ENCODE data around the gene OR2V1.

Gene OR2V1

DNA sequence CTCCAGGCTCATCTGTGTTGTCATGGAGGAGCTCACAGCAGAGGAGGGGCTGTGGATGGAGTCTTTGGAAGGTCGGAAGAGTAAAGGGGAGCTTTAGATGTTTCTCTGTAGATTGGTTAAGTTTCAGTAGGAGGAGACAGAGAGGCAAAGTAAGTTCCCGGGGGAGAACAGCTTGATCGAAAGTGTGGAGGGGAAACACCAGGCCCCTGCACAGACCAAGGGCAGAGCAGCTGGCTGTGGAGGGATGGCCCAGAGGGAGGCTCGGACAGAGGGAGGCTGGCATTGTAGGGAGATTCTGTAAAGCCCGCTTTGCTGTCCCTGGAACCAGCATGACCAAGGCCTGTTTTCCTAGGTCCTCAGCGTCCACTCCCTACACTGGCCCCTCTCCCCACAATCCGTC is 11.1 kb upstream of the OR2V1 start:
- TF ChIP-seq, protein P1, sequence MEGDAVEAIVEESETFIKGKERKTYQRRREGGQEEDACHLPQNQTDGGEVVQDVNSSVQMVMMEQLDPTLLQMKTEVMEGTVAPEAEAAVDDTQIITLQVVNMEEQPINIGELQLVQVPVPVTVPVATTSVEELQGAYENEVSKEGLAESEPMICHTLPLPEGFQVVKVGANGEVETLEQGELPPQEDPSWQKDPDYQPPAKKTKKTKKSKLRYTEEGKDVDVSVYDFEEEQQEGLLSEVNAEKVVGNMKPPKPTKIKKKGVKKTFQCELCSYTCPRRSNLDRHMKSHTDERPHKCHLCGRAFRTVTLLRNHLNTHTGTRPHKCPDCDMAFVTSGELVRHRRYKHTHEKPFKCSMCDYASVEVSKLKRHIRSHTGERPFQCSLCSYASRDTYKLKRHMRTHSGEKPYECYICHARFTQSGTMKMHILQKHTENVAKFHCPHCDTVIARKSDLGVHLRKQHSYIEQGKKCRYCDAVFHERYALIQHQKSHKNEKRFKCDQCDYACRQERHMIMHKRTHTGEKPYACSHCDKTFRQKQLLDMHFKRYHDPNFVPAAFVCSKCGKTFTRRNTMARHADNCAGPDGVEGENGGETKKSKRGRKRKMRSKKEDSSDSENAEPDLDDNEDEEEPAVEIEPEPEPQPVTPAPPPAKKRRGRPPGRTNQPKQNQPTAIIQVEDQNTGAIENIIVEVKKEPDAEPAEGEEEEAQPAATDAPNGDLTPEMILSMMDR (IDR thresholded peaks at IDR 0.05; ENCODE audit: extremely low read depth, missing control alignments) = no peak
- no peak for DNase-seq (ENCODE audit: low spot score)

DNA sequence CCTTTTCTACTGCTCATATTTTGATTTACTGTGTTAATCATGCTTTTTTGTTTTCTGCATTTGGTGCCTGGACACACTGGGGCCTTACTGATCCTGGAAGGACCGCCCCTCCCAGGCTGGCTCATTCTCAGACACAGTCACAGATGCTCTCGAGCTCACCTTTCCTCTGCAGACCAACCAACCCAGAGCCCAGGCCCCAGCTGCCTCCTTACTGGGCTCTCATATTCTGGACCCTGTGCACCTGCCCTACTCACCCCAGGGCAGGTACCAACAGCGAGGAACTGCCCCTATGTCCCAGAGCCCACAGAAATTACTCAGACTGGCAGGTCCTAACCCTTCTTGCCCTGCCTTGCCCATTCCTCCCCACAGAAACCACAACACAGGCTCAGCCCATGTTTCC is 9.8 kb upstream of the OR2V1 start:
- TF ChIP-seq, protein P1 (IDR thresholded peaks at IDR 0.05; ENCODE audit: extremely low read depth, missing control alignments) = no peak
- DNase-seq (ENCODE audit: low spot score) = no peak

DNA sequence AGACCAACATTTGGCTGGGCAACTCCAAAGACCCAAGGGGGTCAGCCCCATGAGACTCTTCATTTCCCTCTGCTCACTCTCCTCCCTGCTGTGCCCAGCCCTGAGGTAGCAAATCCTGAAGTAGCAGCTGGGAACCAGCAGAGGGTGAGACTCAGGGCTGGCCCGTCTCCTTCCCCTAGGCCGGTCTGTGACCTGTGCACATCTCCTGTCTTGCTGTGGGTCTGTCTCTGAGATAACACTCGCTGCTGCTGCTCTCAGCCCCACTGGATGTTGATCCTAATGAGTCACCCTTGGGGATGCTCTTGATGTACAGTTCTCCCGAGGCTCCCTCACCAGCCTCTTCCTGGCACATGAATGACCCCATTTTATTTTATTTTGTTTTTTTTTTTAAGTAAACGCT is 7.3 kb upstream of the OR2V1 start:
- no peak for DNase-seq (ENCODE audit: low spot score)
- TF ChIP-seq, protein P1 (IDR thresholded peaks at IDR 0.05; ENCODE audit: extremely low read depth, missing control alignments) = no peak

DNA sequence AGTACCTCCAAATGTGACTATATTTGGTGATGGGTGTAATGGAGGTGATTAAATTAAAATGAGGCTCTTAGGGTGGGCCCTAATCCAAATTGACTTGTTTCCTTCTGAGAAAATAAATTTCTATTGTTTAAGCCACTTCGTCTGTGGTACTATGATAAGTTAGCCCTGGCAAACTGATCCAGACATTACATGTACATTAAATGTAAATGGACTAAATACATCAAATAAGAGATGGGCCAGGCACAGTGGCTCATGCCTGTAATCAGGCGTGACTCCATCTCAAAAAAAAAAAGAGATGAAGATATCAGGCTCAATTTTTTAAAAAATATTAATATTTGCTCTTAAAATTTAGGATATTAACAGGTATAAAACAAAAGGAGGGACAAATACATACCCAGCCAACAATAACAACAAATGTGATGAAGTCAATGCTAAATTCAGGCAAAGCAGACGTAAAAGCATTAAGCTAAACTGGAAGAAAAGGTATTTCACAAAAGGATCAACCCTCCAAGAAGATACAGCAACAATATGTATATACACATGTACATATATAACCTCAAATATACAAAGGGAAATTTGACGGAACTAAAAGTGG is 5.5 kb upstream of the OR2V1 start:
- TF ChIP-seq, protein P1 (IDR thresholded peaks at IDR 0.05; ENCODE audit: extremely low read depth, missing control alignments) = no peak
- no peak for DNase-seq (ENCODE audit: low spot score)

DNA sequence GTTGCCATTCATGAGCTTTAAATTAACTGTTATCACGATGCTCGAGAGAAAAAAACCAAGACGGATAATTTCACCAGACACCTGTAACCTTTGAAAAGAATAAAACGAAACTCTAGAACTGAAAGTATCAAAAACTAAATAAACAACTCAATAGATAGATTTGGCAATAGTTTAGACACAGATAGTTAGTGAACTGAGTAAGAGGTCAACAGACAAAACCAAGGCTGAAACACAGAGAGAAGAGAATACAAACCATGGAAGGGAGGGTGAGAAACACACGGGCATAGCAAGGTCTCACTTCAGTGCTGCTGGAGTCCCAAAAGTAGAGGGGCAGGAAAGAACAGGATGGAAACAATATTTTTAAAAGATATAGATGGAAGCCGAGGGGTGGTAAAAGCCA is 3.3 kb upstream of the OR2V1 start:
- TF ChIP-seq, protein P1 (IDR thresholded peaks at IDR 0.05; ENCODE audit: extremely low read depth, missing control alignments) = no peak
- no peak for DNase-seq (ENCODE audit: low spot score)

DNA sequence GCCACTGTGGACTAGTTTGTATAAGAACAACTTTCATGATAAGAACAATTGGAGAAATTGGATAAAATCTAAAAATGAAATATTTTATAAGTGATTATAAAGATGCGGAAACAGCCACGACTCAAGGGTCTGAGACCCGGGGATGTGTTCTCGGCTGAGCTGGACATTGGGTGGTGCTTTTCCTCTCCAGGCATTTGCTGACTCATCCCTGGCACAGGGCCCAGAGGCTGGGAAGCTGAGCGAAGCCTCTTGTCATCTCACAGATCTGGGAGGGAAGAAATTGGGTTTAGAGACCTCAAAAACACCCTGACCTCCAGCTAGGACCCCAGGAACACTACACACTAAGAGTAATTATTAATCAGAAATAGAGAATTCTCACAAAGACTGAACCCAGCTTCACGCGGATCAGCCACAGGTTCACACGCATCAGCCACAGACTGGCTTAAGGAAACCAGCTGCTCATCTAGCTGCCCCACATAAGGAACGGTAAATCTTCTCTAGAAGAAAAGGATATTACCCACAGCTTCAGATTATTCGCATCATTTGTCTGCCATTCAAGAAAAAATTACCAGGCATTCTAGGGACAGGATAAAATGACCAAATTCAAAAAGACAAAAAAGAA is 2.8 kb upstream of the OR2V1 start:
- no peak for DNase-seq (ENCODE audit: low spot score)
- TF ChIP-seq, protein P1 (IDR thresholded peaks at IDR 0.05; ENCODE audit: extremely low read depth, missing control alignments) = no peak

DNA sequence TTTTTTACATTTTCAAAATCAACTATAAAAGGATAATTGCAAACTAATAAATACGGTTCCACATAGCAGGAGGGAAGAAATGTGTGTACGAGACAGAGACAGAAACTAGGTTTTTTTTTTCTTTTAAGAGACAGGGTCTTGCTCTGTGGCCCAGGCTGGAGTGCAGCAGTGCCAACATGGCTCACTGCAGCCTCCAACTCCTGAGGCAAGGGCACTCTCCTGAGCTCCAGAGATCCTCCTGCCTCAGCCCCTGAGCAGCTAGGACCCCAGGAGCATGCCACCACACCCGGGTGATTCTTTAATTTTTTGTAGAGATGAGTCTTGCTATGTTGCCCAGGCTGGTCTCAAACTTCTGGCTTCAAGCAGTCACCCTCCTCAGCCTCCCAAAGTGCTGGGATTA is 2.1 kb upstream of the OR2V1 start:
- TF ChIP-seq, protein P1 (IDR thresholded peaks at IDR 0.05; ENCODE audit: extremely low read depth, missing control alignments) = no peak
- DNase-seq (ENCODE audit: low spot score) = no peak

Data from GM20000 (cell line).